ENCODE data around the gene HP1BP3. TPM values are rescaled to one million over a fixed set of nuclear protein-coding genes. Genes with fewer than 3 reads are reported as not detected.

The HP1BP3 gene
- total RNA-seq, 1 experiment from 2014 or later, result 125 TPM

GRCh38 chr1:20712215-20712577, 74.9 kb downstream of the HP1BP3 start:
- no peak for DNase-seq (ENCODE audit: low spot score)

DNA sequence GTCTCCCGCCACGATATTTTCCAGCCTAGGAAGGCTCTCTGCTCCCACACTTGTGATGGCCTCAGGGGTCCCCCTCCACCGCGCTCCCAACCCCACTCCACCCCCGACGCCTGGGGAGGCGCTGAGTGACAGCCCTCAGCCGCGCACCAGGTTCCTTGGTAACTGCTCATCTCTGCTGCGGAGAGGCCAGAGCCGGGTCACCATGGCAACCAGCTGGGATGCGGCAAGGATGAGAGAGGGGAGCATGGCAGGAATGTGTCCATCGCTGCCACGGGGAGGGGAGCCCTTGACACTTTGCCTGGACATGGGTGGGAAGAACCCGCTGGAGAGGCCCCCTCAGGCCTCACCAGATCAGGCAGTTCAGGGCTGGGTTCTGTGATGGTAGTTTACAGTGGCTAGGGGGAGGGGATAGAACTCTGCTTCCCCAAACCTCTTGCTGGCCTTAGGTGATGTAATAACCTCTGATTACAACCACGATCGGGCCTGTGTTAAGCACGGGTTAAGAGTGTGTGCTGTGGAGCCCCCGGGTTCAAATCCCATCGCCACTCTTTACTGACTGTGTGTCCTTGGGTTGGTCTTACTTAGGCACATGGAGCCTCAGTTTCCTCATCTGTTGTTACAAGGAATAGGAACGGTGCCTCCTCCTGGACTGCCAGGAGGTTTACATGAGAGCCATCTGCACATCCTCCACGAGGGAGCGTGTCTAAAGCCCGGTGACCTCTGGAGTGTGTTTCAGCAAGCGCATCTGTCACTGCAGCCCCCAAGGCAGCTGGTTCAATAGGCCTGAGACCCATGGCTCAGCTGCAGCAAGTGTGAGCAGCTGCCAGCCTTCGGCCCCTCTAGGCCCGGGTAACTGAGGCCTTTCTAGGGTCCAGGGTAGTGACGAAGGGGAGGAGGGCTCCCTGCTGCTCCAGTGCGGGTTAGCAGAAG, 75.6 kb downstream of the HP1BP3 start:
- DNase-seq (ENCODE audit: low spot score), result no peak

DNA sequence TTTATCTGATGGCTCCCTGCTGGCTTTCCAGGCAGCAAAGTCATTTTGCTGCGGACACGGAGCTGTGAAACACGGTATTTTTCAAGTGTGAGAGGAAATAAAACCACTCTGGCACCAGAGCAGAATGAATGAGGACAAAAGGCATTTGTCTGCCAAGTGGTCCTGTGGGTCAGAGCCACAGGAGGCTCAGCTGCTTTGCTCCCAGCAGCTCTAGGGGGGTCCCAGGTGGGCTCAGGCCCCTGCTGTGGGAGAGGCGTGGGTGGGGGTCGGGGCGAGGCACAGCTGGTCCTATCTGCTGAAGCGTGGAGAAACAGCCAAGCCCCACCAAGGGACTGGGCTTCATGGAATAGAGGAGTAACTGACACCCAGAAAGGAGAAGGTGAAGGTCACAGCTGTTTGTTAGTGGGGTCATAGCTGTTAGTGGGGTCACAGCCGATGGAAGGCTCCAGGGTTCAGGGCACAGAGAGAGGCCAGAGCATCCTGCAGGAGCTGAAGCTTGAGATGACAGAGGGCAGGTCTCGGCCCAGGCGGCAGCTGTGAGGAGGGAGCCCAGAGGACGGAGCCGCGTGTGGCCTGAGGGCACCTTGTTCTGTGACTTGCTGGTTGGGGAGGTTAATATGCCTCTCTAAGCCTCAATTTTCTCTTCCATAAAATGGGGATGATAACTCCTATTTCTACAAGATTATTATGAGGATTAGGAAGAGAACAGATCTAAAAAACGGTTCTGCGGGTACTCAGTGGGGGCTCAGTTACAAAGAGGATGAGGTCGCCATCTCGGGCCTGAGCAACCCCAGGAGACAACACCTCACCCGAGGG, 76.4 kb downstream of the HP1BP3 start:
- no peak for DNase-seq (ENCODE audit: low spot score)

DNA sequence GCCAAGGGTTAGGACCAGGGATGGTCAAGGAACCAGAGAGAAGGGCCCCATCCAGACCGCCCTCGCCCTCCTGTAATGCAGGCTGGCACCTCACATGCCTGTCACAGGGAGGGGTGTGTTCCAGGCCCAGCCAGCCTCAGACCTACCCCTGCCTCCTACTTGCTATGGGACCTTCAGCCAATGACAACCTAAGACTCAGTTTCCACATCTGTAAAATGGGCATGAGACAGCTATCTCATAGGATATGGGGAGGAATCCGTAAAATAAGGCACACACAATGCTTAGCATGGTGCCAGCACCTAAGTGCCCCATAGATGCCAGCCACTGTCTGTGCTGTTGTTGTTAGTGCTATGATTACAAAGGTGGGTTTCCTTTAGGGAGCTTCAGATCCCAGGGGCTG, 77.2 kb downstream of the HP1BP3 start:
- no peak for DNase-seq (ENCODE audit: low spot score)

DNA sequence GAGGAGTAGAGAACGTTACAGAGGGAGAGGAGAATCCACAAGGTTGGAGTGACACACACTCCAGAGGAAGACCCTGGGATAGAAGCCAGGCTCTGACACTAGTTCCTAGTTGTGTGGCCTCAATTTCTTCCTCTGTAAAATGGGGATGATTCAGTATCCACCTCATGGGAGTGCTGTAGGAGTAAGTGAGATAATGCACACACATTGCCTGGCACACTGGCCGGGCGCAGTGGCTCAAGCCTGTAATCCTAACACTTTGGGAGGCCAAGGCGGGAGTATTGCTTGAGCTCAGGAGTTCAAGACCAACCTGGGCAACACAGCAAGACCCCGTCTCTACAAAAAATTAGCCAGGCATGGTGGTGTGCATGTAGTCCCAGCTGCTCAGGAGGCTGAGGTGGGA, 78.2 kb downstream of the HP1BP3 start:
- DNase-seq (ENCODE audit: low spot score), result no peak

DNA sequence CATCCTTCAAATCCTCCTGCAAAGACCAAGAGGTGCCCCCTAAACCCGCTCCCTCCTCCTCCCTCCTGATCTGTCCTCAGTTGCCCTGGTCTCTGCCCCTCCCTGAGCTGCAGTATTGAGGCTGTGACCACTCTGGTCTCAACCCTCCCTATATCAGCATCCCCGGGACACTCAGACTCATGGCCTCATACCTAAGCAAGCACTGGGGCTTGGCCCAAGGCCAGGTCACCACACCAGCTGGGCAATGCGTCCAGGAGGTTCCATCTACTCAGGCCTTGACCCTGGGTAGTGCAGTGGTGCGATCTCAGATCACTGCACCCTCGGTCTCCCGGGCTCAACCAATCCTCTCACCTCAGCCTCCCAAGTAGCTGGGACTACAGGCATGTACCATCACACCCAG, 79.0 kb downstream of the HP1BP3 start:
- DNase-seq (ENCODE audit: low spot score), result no peak

DNA sequence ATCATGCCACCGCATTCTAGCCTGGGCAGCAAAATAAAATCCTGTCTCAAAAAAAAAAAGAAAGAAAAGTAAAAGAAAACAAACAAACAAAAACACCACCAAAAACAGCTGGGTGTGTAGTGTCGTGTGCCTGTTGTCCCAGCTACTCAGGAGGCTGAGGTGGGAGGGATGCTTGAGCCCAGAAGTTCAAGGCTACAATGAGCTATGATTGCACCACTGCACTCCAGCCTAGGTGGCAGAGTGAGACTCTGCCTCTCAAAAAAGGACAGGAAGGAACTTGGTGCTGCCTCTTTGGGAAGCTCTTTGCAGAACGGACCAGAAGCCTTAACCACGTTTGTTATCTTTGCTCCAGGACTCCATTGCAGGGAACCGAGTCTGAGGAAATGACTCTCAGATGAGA, 80.3 kb downstream of the HP1BP3 start:
- no peak for DNase-seq (ENCODE audit: low spot score)

GRCh38 chr1:20705203-20705755, 81.8 kb downstream of the HP1BP3 start:
- DNase-seq (ENCODE audit: low spot score), result no peak

DNA sequence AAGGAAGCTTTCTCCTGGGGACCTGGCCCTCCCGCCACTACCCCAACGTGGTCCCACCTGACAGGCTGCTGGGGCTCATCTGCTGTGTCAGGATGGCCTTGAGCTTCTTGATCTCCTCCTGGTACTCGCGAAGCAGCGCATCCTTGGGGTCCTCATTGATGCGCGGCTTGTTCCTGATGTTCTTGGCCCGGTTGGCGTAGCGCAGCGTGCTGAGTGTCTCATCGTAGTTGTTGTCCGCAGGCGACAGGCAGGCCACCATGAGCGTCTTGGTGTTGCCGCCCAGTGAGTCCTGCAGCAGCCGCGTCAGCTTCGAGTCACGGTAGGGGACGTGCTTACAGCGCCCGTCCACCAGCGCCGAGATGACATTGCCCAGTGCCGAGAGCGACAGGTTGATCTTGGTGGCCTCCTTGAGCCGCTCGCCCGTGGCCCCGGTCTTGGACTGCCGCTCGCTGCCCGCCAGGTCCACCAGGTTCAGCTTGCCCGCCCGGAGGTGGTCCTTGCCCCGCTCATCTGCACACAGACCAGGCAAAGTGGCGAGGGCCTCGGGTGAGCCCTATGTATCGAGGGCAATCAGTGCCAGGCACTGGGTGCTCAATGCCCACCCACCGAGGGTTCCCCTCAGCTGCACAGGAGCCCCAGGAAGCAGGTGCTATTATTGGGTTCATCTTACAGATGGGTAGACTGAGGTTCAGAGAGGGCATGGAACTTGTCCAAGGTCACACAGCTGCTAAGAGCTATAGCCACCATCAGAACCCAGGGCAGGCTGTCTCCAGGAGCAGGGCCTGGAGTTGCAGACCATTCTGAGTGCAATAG, 82.5 kb downstream of the HP1BP3 start:
- DNase-seq (ENCODE audit: low spot score), result no peak

GRCh38 chr1:20703124-20703756, 83.9 kb downstream of the HP1BP3 start:
- no peak for DNase-seq (ENCODE audit: low spot score)

- DNase-seq (ENCODE audit: low spot score), result no peak
Observed at GRCh38 chr1:20702416-20702815, 84.7 kb downstream of the HP1BP3 start.

- DNase-seq (ENCODE audit: low spot score), result no peak
Observed at GRCh38 chr1:20701847-20702246, 85.3 kb downstream of the HP1BP3 start.

DNA sequence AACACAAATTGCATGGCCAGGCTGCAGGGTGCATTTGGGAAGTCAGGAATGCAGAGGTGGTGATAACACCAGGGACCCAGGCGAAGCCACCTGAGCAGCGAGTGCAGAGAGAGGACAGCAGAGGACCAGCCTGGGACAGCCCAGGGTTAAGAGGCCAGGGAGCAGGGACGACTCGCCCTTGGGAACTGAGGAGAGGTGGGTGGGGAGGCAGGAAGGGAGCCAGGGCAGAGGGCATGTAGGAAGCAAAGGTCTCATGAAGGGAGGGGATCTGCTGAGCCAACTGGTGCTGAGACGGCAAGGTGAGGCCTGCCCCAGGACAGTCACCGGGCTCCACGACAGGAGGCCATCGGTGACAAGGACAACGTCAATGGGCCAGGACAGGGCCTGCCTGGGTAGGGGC, 85.7 kb downstream of the HP1BP3 start:
- no peak for DNase-seq (ENCODE audit: low spot score)

GRCh38 chr1:20700636-20701215, 86.4 kb downstream of the HP1BP3 start:
- no peak for DNase-seq (ENCODE audit: low spot score)

DNA sequence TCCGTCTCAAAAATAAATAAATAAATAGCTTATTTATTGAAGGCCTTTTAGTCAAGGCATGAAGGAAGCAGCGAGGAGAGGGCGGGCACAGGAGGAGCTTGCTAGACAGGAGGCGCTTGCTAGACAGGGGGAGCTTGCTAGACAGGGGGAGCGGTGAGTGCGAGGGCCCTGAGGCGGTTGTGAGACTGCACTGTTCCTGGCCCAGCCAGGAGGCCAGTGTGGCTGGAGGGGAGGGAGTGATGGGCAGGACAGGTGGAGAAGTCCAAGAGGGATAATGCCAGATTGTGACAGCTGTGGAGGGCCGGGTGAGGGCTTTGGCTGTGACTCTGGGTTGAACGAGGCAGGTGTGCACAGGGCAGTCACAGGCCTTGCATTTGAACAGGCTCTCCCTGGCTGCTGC, 87.5 kb downstream of the HP1BP3 start:
- no peak for DNase-seq (ENCODE audit: low spot score)

DNA sequence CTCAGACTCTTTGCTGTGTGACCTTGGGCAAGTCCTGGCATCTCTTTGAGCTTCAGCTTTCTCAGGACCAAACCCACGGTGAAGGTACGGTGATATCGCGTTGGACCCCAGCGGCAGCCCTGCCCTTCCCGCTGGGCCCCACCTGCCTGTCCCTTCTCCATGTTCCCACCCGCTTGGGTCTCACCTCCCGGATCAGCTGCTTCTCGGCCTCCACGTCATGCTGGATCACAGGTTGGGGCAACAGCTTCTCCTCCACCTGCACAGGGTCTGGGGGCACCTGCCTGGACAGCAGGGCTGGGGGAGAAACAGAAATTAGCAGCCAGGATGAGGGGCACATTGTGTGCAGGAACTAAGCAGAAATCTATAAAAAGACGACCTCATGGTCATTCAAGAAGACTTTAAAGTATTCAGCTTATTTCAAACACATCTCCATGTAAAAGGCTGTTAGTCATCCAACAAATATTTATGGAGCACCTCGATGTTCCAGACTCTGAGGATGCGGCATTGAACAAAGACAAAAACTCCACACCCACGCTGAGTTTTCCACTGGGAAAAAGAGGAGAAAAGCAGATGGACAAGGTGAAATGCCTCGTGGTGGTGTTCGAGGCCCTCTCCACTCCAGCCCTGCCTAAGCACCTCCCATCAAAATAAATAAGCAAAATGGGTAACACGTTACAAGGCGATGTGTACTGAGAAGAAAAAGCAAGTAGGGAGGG, 88.8 kb downstream of the HP1BP3 start:
- DNase-seq (ENCODE audit: low spot score), result peak; percentile 62

GRCh38 chr1:20697563-20697962, 89.5 kb downstream of the HP1BP3 start:
- DNase-seq (ENCODE audit: low spot score), result no peak

DNA sequence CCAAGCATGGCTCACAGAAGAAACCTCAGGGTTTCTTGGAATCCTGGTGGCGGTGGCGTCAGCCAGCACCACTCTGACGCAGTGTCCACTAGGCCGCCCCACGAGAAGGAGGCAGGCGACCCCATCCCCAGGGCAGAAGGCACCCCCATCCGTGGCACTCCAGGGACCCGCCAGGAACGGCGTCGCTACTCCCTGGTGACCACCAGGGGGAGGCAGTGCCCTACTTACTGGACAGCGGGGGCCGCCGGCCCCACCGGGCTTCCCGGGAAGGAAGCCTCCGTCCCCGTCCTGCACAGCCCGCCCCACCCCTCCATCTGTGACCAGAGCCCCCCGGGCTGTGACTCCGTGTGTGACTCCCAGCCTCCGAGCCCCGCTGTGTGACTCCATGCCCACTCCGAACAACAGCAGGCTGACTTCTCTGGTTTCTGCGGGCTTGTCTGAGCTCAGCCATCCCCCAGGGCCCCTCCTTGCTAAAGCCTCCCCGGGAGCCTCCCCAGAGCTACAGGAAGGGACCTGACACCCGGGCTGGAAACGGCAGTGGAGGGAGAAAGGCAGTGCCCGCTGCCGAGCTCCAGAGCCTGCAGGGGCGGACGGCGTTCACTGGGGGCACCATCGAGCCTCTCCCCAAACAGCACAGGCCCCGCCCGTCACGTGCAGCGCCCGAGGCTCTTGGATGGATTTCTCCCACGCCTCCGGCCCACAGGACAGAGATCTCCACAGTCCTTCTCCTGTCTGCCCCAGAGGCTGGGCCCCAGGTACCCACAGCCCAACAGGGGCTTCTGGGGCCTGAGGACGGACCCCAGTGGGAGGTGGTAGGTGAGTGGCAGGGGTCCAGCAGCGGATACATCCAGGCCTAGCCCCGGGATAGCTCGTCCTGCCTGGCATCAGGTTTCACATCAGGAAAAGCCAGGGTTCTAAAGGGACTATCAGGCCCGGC, 90.4 kb downstream of the HP1BP3 start:
- peak; percentile 83 for DNase-seq (ENCODE audit: low spot score)

- DNase-seq (ENCODE audit: low spot score), result no peak
Observed at GRCh38 chr1:20695515-20695914, 91.6 kb downstream of the HP1BP3 start.

Data from A172 (cell line).